ENCODE results near the gene MLLT1. TPM values are rescaled to one million over a fixed set of nuclear protein-coding genes. Genes with fewer than 3 reads are reported as not detected.

The MLLT1 gene
- total RNA-seq, 1 experiment from 2014 or later = 60.0 TPM

DNA sequence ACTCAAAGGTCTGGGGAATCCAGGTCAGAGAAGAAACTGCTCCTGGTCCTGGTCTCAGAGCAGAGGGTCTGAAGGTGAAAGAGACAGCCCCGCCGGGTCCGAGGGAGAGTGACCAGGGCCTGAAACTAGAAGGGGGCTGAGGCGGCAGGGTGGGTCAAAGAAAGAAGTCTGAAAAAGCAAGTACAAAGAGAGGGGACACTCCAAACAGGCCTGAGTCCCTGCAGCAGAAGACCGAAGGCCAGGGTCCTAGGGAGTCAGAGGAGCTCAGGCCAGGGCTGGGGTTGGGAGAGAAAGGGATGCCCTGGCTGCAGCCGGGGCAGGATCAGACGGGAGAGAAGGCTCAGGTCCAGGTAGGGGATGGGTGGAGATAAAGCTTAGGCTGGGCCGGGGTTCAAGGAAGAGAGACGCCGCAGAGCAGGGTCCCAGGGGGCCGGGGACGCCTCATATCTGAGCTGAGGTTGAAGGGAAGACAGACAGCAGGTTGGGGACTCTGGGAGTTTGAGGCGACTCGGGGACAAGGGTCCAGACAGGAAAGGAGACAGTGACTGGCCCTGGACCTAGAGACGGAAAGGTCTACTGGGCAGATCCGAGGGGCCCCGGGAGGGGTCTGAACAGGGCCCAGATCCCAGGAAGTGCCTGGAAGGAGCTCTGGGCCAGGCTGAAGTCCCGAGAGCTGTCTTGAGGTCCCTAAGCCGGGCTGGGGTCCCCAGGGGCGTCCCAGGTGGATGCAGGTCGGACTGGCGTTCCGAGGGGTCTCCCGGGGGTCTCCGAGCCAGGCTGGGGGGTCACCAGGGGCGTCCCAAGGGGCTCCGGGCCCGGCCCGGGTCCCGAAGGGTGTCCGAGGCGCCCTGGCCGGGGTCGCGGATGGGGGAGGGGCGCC is 795 bp downstream of the MLLT1 start:
- POLR2A ChIA-PET = interaction anchor here (0.6 kb wide), 1 partner anchor 187 kb away, joined by 3 read pairs; no protein-coding TSS in a partner anchor

DNA sequence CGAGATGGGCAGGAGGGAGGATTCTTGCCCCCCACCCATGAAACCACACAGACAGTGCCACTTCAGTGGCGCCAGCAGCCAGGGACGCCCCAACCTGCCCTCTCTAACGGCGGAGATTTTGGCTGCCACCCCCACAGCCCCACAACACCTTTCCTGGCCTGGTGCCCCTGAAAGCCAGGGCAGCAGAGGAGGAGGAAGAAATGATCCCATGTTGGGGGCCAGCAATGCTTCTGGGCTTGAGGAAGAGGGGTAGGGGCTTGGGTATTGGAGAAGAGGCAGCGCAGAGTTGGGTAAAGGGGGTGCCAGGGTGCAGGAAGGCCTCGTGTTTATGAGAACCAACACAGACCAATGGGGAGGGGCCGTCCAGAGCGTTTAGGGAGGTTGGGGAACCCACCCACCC is 1.7 kb downstream of the MLLT1 start:
- TF ChIP-seq CTCF (IDR thresholded peaks at IDR 0.05; ENCODE audit: insufficient read depth in 1 of 2, low read depth in 1 of 2, low read length in 1 of 2, severe bottlenecking in 1 of 2, unreplicated experiment in 1 of 2) = no peak
- Mint-ChIP-seq H3K4me3 (ENCODE audit: unreplicated experiment) (peak overlapping the region; percentile 92), H3K27me3 (ENCODE audit: insufficient read depth, unreplicated experiment) (no peaks in the 10 kb centered on the region), H3K9me3 (ENCODE audit: unreplicated experiment) (no peaks in the 10 kb centered on the region), H3K36me3 (ENCODE audit: insufficient read depth, unreplicated experiment) (peaks cover 8% of the 10 kb centered on the region), H3K4me1 (ENCODE audit: low read depth, unreplicated experiment) (peaks cover 14% of the 10 kb centered on the region), H3K27ac (ENCODE audit: unreplicated experiment) (peak overlapping the region; percentile 89)
- no TSS peak for BruUV-seq (replicated peaks)
- Histone ChIP-seq H3K9me3 (no peaks in the 10 kb centered on the region), H3K27me3 (replicated peaks; ENCODE audit: control insufficient read depth, insufficient read depth, low read length) (no peaks in the 10 kb centered on the region), H3K4me1 (peaks cover 10% of the 10 kb centered on the region; the same call in 1 of the 2 replicates), H3K36me3 (ENCODE audit: control insufficient read depth, insufficient read depth, low read length) (no peaks in the 10 kb centered on the region), H3K4me3 (ENCODE audit: low read depth, low read length) (peak overlapping the region; percentile 17)
- CTCF ChIA-PET = no interaction called here
- DNase-seq = no peak
- intact Hi-C loops (cut with micrococcal nuclease; ENCODE audit: unreplicated experiment) = loop anchor here (10.0 kb wide), 1 partner anchor 147 kb away; the partner anchor contains the start of gene KHSRP
- POLR2A ChIA-PET = no interaction called here

More for the DNA sequence above, 795 bp downstream of the MLLT1 start:
- intact Hi-C loops (cut with micrococcal nuclease; ENCODE audit: unreplicated experiment) = loop anchor here (10.0 kb wide), 1 partner anchor 146 kb away; the partner anchor contains the start of gene KHSRP
- H3K27me3 Mint-ChIP-seq (ENCODE audit: insufficient read depth, unreplicated experiment) = no peaks in the 10 kb centered on the region
- H3K36me3 Mint-ChIP-seq (ENCODE audit: insufficient read depth, unreplicated experiment) = peaks cover 8% of the 10 kb centered on the region
- peak overlapping the region; percentile 92 for H3K4me3 Mint-ChIP-seq (ENCODE audit: unreplicated experiment)
- peak in 1 of 2 experiments; percentile 16 for DNase-seq
- no peaks in the 10 kb centered on the region for H3K27me3 ChIP-seq (replicated peaks; ENCODE audit: control insufficient read depth, insufficient read depth, low read length)
- no peaks in the 10 kb centered on the region for H3K9me3 Mint-ChIP-seq (ENCODE audit: unreplicated experiment)
- H3K27ac Mint-ChIP-seq (ENCODE audit: unreplicated experiment) = peak overlapping the region; percentile 89
- no peaks in the 10 kb centered on the region for H3K36me3 ChIP-seq (ENCODE audit: control insufficient read depth, insufficient read depth, low read length)
- H3K4me1 ChIP-seq = peaks cover 10% of the 10 kb centered on the region; the same call in 1 of the 2 replicates
- TF ChIP-seq CTCF (IDR thresholded peaks at IDR 0.05; ENCODE audit: insufficient read depth in 1 of 2, low read depth in 1 of 2, low read length in 1 of 2, severe bottlenecking in 1 of 2, unreplicated experiment in 1 of 2) = no peak
- peak overlapping the region; percentile 61 for H3K4me3 ChIP-seq (ENCODE audit: low read depth, low read length)
- H3K4me1 Mint-ChIP-seq (ENCODE audit: low read depth, unreplicated experiment) = peaks cover 14% of the 10 kb centered on the region
- CTCF ChIA-PET = interaction anchor here (0.5 to 0.9 kb wide), 2 partner anchors 75 to 153 kb away, joined by 3 to 4 read pairs; no protein-coding TSS in a partner anchor
- no peaks in the 10 kb centered on the region for H3K9me3 ChIP-seq
- no TSS peak for BruUV-seq (replicated peaks)

DNA sequence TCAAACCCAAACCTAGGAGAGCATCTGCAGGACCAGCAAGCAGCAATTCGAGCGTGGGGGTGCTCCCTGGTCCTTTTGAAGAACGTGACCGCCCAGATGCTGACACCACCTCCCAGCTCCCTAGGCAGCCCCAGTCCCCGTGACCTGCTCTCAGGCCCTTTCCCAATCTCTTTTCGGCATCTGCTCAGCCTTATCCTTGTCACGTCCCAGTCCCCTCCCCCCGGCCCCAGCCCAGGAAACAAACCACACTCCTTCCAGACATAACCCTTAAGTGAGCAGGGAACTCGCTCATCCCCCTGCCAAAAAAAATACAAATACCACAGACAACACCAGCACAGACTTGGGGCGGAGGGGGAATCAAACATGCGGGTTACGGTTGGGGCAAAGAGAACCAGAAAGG is 3.3 kb downstream of the MLLT1 start:
- Histone ChIP-seq H3K4me1 (peaks cover 10% of the 10 kb centered on the region; the same call in 1 of the 2 replicates), H3K27me3 (replicated peaks; ENCODE audit: control insufficient read depth, insufficient read depth, low read length) (no peaks in the 10 kb centered on the region), H3K36me3 (ENCODE audit: control insufficient read depth, insufficient read depth, low read length) (no peaks in the 10 kb centered on the region), H3K9me3 (no peaks in the 10 kb centered on the region), H3K4me3 (ENCODE audit: low read depth, low read length) (no peak overlapping the region)
- ChIA-PET CTCF (no interaction called here), POLR2A (no interaction called here)
- Mint-ChIP-seq H3K36me3 (ENCODE audit: insufficient read depth, unreplicated experiment) (peaks cover 15% of the 10 kb centered on the region), H3K4me1 (ENCODE audit: low read depth, unreplicated experiment) (peaks cover 14% of the 10 kb centered on the region), H3K27ac (ENCODE audit: unreplicated experiment) (no peak overlapping the region), H3K27me3 (ENCODE audit: insufficient read depth, unreplicated experiment) (no peaks in the 10 kb centered on the region), H3K9me3 (ENCODE audit: unreplicated experiment) (no peaks in the 10 kb centered on the region), H3K4me3 (ENCODE audit: unreplicated experiment) (no peak overlapping the region)
- no peak for TF ChIP-seq CTCF (IDR thresholded peaks at IDR 0.05; ENCODE audit: insufficient read depth in 1 of 2, low read depth in 1 of 2, low read length in 1 of 2, severe bottlenecking in 1 of 2, unreplicated experiment in 1 of 2)
- BruUV-seq (replicated peaks) = no TSS peak
- no peak for DNase-seq
- intact Hi-C loops (cut with micrococcal nuclease; ENCODE audit: unreplicated experiment) = loop anchor here (10.0 kb wide), 1 partner anchor 148 kb away; the partner anchor contains the start of gene KHSRP

Measured in Caco-2 (cell line).